Measurements from ENCODE around the gene TMEM240.
"Not testable (repeated sequence)": the region's sequence is repeated elsewhere in the genome, so short reads cannot be mapped to it uniquely, and the experiment has no call there.

Gene TMEM240

GRCh38 chr1:1511533-1512285, 28.7 kb downstream of the TMEM240 start, which contains the start of gene ATAD3A:
Gene ATAD3A (plus strand): TSS chr1:1512162. CDS start chr1:1512269, 107 bp downstream.
- FAIRE-seq: peak; percentile 98
- peak; percentile 97 for DNase-seq (ENCODE audit: insufficient read length)
- TF ChIP-seq POLR2A (IDR thresholded peaks at IDR 0.05; ENCODE audit: low read depth, low read length) (peak; percentile 65; the same call in 1 of the 2 replicates), TAF1 (IDR thresholded peaks at IDR 0.05; ENCODE audit: borderline replicate concordance, low read depth, low read length) (no peak), POLR2AphosphoS5 (IDR thresholded peaks at IDR 0.05; ENCODE audit: low read depth, low read length) (peak; percentile 55; the same call in 1 of the 2 replicates)

- DNase-seq (ENCODE audit: insufficient read length) (no peak), FAIRE-seq (peak; percentile 50)
- no peak for TF ChIP-seq POLR2A (IDR thresholded peaks at IDR 0.05; ENCODE audit: low read depth, low read length)
- TF ChIP-seq POLR2AphosphoS5 (IDR thresholded peaks at IDR 0.05; ENCODE audit: low read depth, low read length): no peak
- no peak for TF ChIP-seq TAF1 (IDR thresholded peaks at IDR 0.05; ENCODE audit: borderline replicate concordance, low read depth, low read length)
These were observed 29.4 kb downstream of the TMEM240 start for GRCh38 chr1:1510912-1511532.

GRCh38 chr1:1509465-1509850, 31.0 kb downstream of the TMEM240 start:
- not testable (repeated sequence) for FAIRE-seq; DNase-seq (ENCODE audit: insufficient read length)

- FAIRE-seq; DNase-seq (ENCODE audit: insufficient read length): not testable (repeated sequence)
These were observed 31.5 kb downstream of the TMEM240 start for GRCh38 chr1:1508775-1509464.

- no peak for FAIRE-seq
- DNase-seq (ENCODE audit: insufficient read length): no peak
- TF ChIP-seq TAF1 (IDR thresholded peaks at IDR 0.05; ENCODE audit: borderline replicate concordance, low read depth, low read length) (no peak), POLR2A (IDR thresholded peaks at IDR 0.05; ENCODE audit: low read depth, low read length) (no peak), POLR2AphosphoS5 (IDR thresholded peaks at IDR 0.05; ENCODE audit: low read depth, low read length) (no peak)
These were observed 33.1 kb downstream of the TMEM240 start for GRCh38 chr1:1507305-1507704.

- not testable (repeated sequence) for FAIRE-seq; DNase-seq (ENCODE audit: insufficient read length)
These were observed 34.6 kb downstream of the TMEM240 start for GRCh38 chr1:1505801-1506200.

GRCh38 chr1:1505366-1505798, 35.0 kb downstream of the TMEM240 start:
- not testable (repeated sequence) for DNase-seq (ENCODE audit: insufficient read length)
- peak; percentile 93 for FAIRE-seq

GRCh38 chr1:1504777-1505365, 35.6 kb downstream of the TMEM240 start:
- not testable (repeated sequence) for FAIRE-seq; DNase-seq (ENCODE audit: insufficient read length)

GRCh38 chr1:1495461-1495975, 44.9 kb downstream of the TMEM240 start:
- DNase-seq (ENCODE audit: insufficient read length); FAIRE-seq: not testable (repeated sequence)

- not testable (repeated sequence) for FAIRE-seq; DNase-seq (ENCODE audit: insufficient read length)
These were observed 46.1 kb downstream of the TMEM240 start for GRCh38 chr1:1494311-1494710.

GRCh38 chr1:1491601-1492000, 48.8 kb downstream of the TMEM240 start:
- no peak for DNase-seq (ENCODE audit: insufficient read length)
- FAIRE-seq: no peak
- TF ChIP-seq POLR2AphosphoS5 (IDR thresholded peaks at IDR 0.05; ENCODE audit: low read depth, low read length) (no peak), POLR2A (IDR thresholded peaks at IDR 0.05; ENCODE audit: low read depth, low read length) (no peak), TAF1 (IDR thresholded peaks at IDR 0.05; ENCODE audit: borderline replicate concordance, low read depth, low read length) (no peak)

GRCh38 chr1:1490633-1491230, 49.7 kb downstream of the TMEM240 start:
- DNase-seq (ENCODE audit: insufficient read length) (no peak), FAIRE-seq (no peak)
- TF ChIP-seq POLR2A (IDR thresholded peaks at IDR 0.05; ENCODE audit: low read depth, low read length) (no peak), TAF1 (IDR thresholded peaks at IDR 0.05; ENCODE audit: borderline replicate concordance, low read depth, low read length) (no peak), POLR2AphosphoS5 (IDR thresholded peaks at IDR 0.05; ENCODE audit: low read depth, low read length) (no peak)

All from GM12892 (cell line).